ENCODE results near the gene SYNE2. TPM values are rescaled to one million over a fixed set of nuclear protein-coding genes. Genes with fewer than 3 reads are reported as not detected.
"Not testable (repeated sequence)": the region's sequence is repeated elsewhere in the genome, so short reads cannot be mapped to it uniquely, and the experiment has no call there.

Gene SYNE2
- total RNA-seq, 2 donors from 2014 or later = 48.5 to 66.9 TPM

GRCh38 chr14:64201296-64201695 is 348.5 kb downstream of the SYNE2 start:
- peaks cover 5% of the 10 kb centered on the region for H3K4me1 Mint-ChIP-seq
- no peaks in the 10 kb centered on the region for H3K27me3 Mint-ChIP-seq
- no peak overlapping the region for H3K27ac Mint-ChIP-seq
- H3K9me3 Mint-ChIP-seq = no peaks in the 10 kb centered on the region
- ATAC-seq (replicated peaks) = no peak
- H3K4me3 Mint-ChIP-seq = no peak overlapping the region
- peaks cover 30% of the 10 kb centered on the region for H3K36me3 Mint-ChIP-seq (ENCODE audit: low read depth)

GRCh38 chr14:64201921-64202545 is 349.2 kb downstream of the SYNE2 start:
- Mint-ChIP-seq H3K4me1 (peaks cover 3% of the 10 kb centered on the region), H3K9me3 (no peaks in the 10 kb centered on the region), H3K27me3 (no peaks in the 10 kb centered on the region), H3K4me3 (no peak overlapping the region), H3K27ac (no peak overlapping the region), H3K36me3 (ENCODE audit: low read depth) (peaks cover 34% of the 10 kb centered on the region)
- no peak for ATAC-seq (replicated peaks)

DNA sequence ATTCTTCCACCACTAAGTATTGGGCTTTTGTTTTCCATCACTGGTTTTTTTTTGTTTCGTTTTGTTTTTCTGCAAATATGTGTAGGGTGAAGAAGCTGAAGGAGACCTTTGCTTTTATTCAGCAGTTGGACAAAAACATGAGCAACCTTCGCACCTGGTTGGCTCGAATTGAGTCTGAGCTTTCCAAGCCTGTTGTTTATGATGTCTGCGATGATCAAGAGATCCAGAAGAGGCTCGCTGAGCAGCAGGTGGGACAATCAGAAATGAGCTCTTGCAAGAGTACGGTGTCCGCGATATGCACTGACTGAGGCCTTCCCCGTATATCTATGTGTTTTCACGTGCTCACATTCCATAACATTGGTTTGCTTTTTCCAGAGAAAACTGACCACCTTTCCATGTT is 349.9 kb downstream of the SYNE2 start:
- no peak for ATAC-seq (replicated peaks)
- H3K9me3 Mint-ChIP-seq = no peaks in the 10 kb centered on the region
- H3K4me1 Mint-ChIP-seq = no peaks in the 10 kb centered on the region
- peaks cover 32% of the 10 kb centered on the region for H3K36me3 Mint-ChIP-seq (ENCODE audit: low read depth)
- H3K27me3 Mint-ChIP-seq = no peaks in the 10 kb centered on the region
- H3K4me3 Mint-ChIP-seq = no peak overlapping the region
- H3K27ac Mint-ChIP-seq = no peak overlapping the region

DNA sequence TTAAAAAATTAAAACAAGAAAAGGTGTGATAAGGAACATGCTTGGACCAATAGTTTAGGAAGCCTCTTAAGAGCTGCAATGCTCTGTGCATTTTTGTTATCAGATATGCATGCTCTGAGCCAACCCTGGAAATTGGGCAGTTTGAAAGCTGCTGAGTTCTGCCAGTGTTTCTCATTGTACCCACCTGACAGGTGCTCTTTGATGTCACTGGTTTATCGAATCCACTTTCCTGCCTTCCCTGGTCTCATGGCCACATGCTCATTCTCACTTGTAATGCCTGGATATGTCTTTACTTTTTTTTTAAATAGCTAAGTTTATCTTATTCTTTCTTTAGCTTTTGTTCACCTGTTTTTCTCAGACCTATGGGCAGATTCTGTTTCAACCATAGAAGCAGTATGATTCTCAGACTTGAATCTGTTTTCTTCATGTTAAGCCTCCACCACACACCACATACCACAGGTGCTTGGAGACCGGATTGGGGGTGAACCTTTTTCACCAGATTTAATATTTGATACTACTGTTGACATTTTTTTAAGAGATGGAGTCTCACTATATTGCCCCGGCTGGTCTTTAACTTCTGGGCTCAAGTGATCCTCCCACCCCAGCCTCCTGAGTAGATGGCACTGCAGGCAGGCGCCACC is 350.7 kb downstream of the SYNE2 start:
- no peaks in the 10 kb centered on the region for H3K27me3 Mint-ChIP-seq
- H3K4me1 Mint-ChIP-seq = no peaks in the 10 kb centered on the region
- peaks cover 37% of the 10 kb centered on the region for H3K36me3 Mint-ChIP-seq (ENCODE audit: low read depth)
- no peak overlapping the region for H3K4me3 Mint-ChIP-seq
- no peaks in the 10 kb centered on the region for H3K9me3 Mint-ChIP-seq
- H3K27ac Mint-ChIP-seq = no peak overlapping the region
- no peak for ATAC-seq (replicated peaks)

- H3K4me3 Mint-ChIP-seq = no peak overlapping the region
- no peaks in the 10 kb centered on the region for H3K9me3 Mint-ChIP-seq
- H3K36me3 Mint-ChIP-seq (ENCODE audit: low read depth) = peaks cover 77% of the 10 kb centered on the region
- H3K4me1 Mint-ChIP-seq = no peaks in the 10 kb centered on the region
- no peak overlapping the region for H3K27ac Mint-ChIP-seq
- ATAC-seq (replicated peaks) = no peak
- no peaks in the 10 kb centered on the region for H3K27me3 Mint-ChIP-seq
Measured at GRCh38 chr14:64208261-64208660, 355.5 kb downstream of the SYNE2 start.

GRCh38 chr14:64208981-64209380 is 356.2 kb downstream of the SYNE2 start:
- Mint-ChIP-seq H3K9me3 (no peaks in the 10 kb centered on the region), H3K27me3 (no peaks in the 10 kb centered on the region), H3K4me1 (no peaks in the 10 kb centered on the region), H3K27ac (no peak overlapping the region), H3K36me3 (ENCODE audit: low read depth) (peaks cover 77% of the 10 kb centered on the region), H3K4me3 (no peak overlapping the region)
- no peak for ATAC-seq (replicated peaks)

GRCh38 chr14:64209444-64210131 is 356.8 kb downstream of the SYNE2 start:
- Mint-ChIP-seq H3K36me3 (ENCODE audit: low read depth) (peaks cover 80% of the 10 kb centered on the region), H3K4me3 (no peak overlapping the region)
- ATAC-seq (replicated peaks) = no peak

GRCh38 chr14:64210216-64210615 is 357.4 kb downstream of the SYNE2 start:
- no peak overlapping the region for H3K27ac Mint-ChIP-seq
- ATAC-seq (replicated peaks) = no peak
- no peaks in the 10 kb centered on the region for H3K4me1 Mint-ChIP-seq
- H3K27me3 Mint-ChIP-seq = no peaks in the 10 kb centered on the region
- no peak overlapping the region for H3K4me3 Mint-ChIP-seq
- H3K36me3 Mint-ChIP-seq (ENCODE audit: low read depth) = peaks cover 87% of the 10 kb centered on the region
- no peaks in the 10 kb centered on the region for H3K9me3 Mint-ChIP-seq

More at GRCh38 chr14:64209444-64210131, 356.8 kb downstream of the SYNE2 start:
- H3K9me3 Mint-ChIP-seq = no peaks in the 10 kb centered on the region
- H3K27me3 Mint-ChIP-seq = no peaks in the 10 kb centered on the region
- H3K4me1 Mint-ChIP-seq = no peaks in the 10 kb centered on the region
- no peak overlapping the region for H3K27ac Mint-ChIP-seq

GRCh38 chr14:64210912-64211311 is 358.1 kb downstream of the SYNE2 start:
- H3K27me3 Mint-ChIP-seq; ATAC-seq (replicated peaks); H3K4me3 Mint-ChIP-seq; H3K4me1 Mint-ChIP-seq; H3K9me3 Mint-ChIP-seq: not testable (repeated sequence)
- peaks cover 90% of the 10 kb centered on the region for H3K36me3 Mint-ChIP-seq (ENCODE audit: low read depth)
- peak overlapping the region; percentile 21 for H3K27ac Mint-ChIP-seq

DNA sequence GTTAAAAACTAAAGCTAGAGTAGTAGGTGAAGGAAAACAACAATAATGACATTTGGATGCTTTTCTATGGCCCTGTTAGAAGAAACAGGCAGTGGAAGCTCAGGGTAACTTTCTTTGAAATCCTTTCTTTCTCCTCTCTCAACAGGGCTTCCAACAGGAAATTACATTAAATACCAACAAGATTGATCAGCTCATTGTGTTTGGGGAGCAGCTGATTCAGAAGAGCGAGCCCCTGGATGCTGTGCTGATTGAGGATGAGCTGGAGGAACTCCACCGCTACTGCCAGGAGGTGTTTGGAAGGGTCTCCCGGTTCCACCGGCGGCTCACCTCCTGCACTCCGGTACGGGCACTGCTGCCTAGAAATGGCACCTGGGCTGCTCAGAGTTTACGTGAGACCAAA is 359.9 kb downstream of the SYNE2 start:
- no peaks in the 10 kb centered on the region for H3K27me3 Mint-ChIP-seq
- ATAC-seq (replicated peaks) = no peak
- H3K4me1 Mint-ChIP-seq = no peaks in the 10 kb centered on the region
- H3K27ac Mint-ChIP-seq = no peak overlapping the region
- H3K36me3 Mint-ChIP-seq (ENCODE audit: low read depth) = peaks cover 99% of the 10 kb centered on the region
- H3K9me3 Mint-ChIP-seq = no peaks in the 10 kb centered on the region
- no peak overlapping the region for H3K4me3 Mint-ChIP-seq

GRCh38 chr14:64213086-64213485 is 360.3 kb downstream of the SYNE2 start:
- Mint-ChIP-seq H3K9me3 (no peaks in the 10 kb centered on the region), H3K4me1 (no peaks in the 10 kb centered on the region), H3K36me3 (ENCODE audit: low read depth) (peaks cover 99% of the 10 kb centered on the region), H3K4me3 (no peak overlapping the region), H3K27me3 (no peaks in the 10 kb centered on the region), H3K27ac (peak overlapping the region; percentile 67)
- ATAC-seq (replicated peaks) = no peak

DNA sequence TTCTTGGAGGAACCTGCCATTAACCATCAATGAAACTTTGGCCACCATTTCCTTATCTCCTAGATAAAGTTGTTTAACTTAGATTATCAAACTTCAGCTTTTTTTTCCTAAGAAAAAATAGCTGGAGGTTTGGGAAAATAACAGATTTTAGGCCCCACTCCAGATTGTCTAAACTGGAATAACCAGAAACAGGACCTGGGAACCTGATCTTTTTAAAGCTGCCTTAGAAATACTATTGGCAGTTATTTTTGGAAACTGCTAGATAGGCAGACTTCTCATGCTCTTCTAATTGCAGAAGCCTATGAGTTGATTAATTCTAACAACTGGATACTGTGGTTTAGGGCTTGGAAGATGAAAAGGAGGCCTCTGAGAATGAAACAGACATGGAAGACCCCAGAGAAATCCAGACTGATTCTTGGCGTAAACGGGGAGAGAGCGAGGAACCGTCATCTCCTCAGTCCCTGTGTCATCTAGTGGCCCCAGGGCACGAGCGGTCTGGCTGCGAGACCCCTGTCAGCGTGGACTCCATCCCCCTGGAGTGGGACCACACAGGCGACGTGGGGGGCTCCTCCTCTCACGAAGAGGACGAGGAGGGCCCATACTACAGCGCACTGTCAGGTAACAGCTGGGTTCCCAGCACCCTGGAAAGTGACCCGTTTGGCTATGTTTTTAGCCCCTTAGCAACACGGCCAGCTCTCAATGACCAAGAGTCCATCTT is 361.2 kb downstream of the SYNE2 start:
- ATAC-seq (replicated peaks) = no peak
- Mint-ChIP-seq H3K36me3 (ENCODE audit: low read depth) (peaks cover 100% of the 10 kb centered on the region), H3K4me3 (no peak overlapping the region), H3K9me3 (no peaks in the 10 kb centered on the region), H3K27ac (no peak overlapping the region), H3K4me1 (no peaks in the 10 kb centered on the region), H3K27me3 (no peaks in the 10 kb centered on the region)

DNA sequence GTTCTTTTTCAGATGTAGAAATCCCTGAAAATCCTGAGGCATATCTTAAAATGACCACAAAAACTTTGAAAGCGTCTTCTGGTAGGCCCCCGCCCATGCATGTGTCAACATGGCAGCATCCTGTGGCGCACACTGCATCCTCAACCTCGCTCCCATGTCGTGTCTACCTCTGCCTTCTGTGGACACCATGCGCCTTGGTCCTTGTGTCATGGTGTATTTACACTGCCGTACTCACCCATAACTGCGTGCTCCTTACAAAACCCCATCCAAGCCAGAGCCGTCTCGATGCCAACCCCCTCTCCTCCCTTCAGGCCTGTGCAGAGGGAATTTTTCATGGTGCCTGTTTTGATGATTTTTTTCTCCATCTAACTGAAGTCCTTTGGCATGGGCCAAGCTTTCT is 362.5 kb downstream of the SYNE2 start:
- H3K36me3 Mint-ChIP-seq (ENCODE audit: low read depth) = peaks cover 95% of the 10 kb centered on the region
- H3K9me3 Mint-ChIP-seq = no peaks in the 10 kb centered on the region

DNA sequence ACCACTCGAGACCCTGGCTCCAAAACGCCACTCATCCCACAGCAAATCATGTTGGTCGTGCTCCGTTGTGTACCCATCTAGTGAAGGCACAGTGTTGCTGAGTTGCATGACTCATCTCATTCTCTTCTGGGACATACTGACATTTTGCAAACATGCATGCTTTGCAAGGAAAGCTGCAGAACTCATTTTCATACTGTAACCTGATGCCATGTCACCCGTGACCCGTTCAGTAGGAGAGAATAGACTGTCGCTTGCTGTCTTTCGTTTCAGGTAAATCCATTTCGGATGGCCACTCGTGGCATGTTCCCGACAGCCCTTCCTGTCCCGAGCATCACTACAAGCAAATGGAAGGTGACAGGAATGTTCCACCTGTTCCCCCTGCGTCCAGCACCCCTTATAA is 363.2 kb downstream of the SYNE2 start:
- Mint-ChIP-seq H3K27ac (no peak overlapping the region), H3K27me3 (no peaks in the 10 kb centered on the region), H3K36me3 (ENCODE audit: low read depth) (peaks cover 92% of the 10 kb centered on the region), H3K9me3 (no peaks in the 10 kb centered on the region), H3K4me3 (no peak overlapping the region), H3K4me1 (no peaks in the 10 kb centered on the region)
- no peak for ATAC-seq (replicated peaks)

More for the DNA sequence above, 362.5 kb downstream of the SYNE2 start:
- Mint-ChIP-seq H3K4me1 (no peaks in the 10 kb centered on the region), H3K4me3 (no peak overlapping the region), H3K27me3 (no peaks in the 10 kb centered on the region), H3K27ac (no peak overlapping the region)
- no peak for ATAC-seq (replicated peaks)

Data from activated T-helper 17 cell treated with anti-CD3 and anti-CD28 coated beads, Interleukin-2, amount 50 U/mL, for 72 hours (primary cell).